ENCODE data around the gene CFAP97.
"Not testable (repeated sequence)": the region's sequence is repeated elsewhere in the genome, so short reads cannot be mapped to it uniquely, and the experiment has no call there.

CFAP97 gene

DNA sequence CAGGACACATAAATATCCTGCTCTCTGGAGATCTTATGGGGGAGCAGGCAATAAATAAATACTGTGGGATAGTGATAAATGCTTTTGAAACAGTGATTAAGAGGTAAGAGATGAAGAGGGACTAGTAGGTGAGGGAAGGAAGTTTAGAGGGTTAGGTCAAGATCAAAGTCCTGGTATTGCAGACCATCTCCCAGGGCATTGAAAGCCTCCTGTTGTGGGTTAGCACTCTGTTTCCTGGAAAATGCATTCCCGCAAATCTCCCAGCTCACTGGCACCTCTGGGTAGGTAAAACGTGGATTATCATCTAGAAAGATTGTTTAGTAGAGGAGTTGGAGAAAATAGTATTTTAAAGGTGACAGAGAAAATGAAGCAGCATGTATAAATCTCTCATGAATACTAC, 7.8 kb upstream of the CFAP97 start:
- no peak overlapping the region for H3K27ac ChIP-seq (ENCODE audit: low read depth, low read length)
- H3K4me3 ChIP-seq (ENCODE audit: low read depth in 1 of 2, low read length in 2 of 2) = peak overlapping the region; percentile 77 to 79

DNA sequence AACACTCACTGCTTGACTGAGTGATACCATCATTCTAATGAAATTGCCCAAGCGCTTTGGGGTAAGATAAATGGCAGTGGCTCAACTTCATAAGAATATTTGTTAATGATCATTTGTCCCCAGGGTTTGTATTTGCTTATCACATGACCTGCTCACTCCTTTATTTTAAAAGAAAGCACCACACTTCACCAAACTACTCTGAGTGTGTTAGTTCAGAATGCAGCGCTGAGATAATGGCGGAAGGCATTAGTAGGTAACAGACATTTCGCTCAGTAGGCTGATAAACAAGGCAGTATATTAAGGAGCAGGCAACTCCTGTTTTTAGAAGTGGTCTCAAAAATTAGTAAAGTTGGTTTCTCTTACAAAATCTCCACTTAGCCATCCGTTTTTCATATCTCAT, 7.2 kb upstream of the CFAP97 start:
- Histone ChIP-seq H3K27me3 (ENCODE audit: control insufficient read depth in 1 of 2, insufficient read depth in 2 of 2, low read length in 2 of 2) (peaks cover 0 to 14% of the 10 kb centered on the region in 2 donors), H3K9me3 (ENCODE audit: control insufficient read depth in 1 of 2, low read length in 2 of 2) (no peaks in the 10 kb centered on the region), H3K4me1 (ENCODE audit: control insufficient read depth in 1 of 2, insufficient read depth in 2 of 2, low read length in 2 of 2) (peaks cover 12 to 20% of the 10 kb centered on the region in 2 donors), H3K27ac (ENCODE audit: low read depth, low read length) (no peak overlapping the region), H3K4me3 (ENCODE audit: low read depth in 1 of 2, low read length in 2 of 2) (peak overlapping the region; percentile 77 to 79), H3K9ac (ENCODE audit: low read depth in 1 of 2, low read length in 2 of 2) (peak overlapping the region; percentile 57 to 77), H3K36me3 (ENCODE audit: control insufficient read depth in 1 of 2, insufficient read depth in 2 of 2, low read length in 2 of 2) (no peaks in the 10 kb centered on the region)

More for the DNA sequence above, 7.8 kb upstream of the CFAP97 start:
- Histone ChIP-seq H3K9me3 (ENCODE audit: control insufficient read depth in 1 of 2, low read length in 2 of 2) (no peaks in the 10 kb centered on the region), H3K27me3 (ENCODE audit: control insufficient read depth in 1 of 2, insufficient read depth in 2 of 2, low read length in 2 of 2) (peaks cover 0 to 14% of the 10 kb centered on the region in 2 donors), H3K4me1 (ENCODE audit: control insufficient read depth in 1 of 2, insufficient read depth in 2 of 2, low read length in 2 of 2) (peaks cover 12 to 20% of the 10 kb centered on the region in 2 donors), H3K9ac (ENCODE audit: low read depth in 1 of 2, low read length in 2 of 2) (no peak overlapping the region), H3K36me3 (ENCODE audit: control insufficient read depth in 1 of 2, insufficient read depth in 2 of 2, low read length in 2 of 2) (no peaks in the 10 kb centered on the region)

DNA sequence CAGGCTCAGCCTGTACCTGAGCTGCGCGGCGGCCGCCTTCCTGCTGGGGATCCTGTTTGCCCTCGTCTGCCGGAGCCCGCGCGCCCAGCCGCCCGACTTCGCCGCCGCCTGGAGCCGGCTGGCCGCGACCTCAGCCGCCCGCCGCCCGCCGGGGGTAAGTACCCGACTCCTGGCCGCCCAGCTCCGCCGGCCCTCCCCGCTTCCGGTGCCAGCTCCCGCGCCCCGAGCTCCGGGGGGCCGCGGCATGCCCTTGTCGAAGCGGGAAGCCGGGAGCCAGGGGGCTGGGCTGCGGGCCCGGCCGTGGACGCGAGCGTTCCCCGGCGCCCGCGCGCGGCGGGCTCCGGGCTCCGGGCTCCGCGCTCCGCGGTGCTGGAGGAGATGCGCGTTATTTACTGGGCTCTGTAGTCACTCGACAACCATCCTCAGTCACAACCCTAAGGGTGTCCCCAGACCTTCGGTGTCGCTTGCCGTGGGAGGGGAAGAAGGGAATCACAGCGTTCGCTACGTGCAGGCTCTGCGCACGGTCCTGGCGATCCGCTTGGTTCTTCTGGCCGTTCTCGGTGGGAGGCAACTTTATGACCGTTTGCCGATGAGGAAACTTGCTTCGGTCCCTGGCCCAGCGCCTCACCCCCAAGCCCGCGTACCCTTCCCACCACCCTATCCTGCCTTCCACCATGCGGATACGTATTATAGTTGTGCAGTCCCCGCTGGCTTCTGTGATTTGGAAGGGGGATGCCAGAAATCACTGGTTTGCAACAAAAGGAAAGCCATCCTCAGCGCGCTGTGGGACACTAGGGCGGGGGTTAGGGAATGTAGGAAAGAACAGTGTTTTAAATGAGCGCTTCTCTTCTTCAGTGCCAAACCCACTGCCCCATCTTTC, 6.5 kb upstream of the CFAP97 start:
- Histone ChIP-seq H3K9me3 (ENCODE audit: control insufficient read depth in 1 of 2, low read length in 2 of 2) (no peaks in the 10 kb centered on the region), H3K27me3 (ENCODE audit: control insufficient read depth in 1 of 2, insufficient read depth in 2 of 2, low read length in 2 of 2) (peaks cover 0 to 14% of the 10 kb centered on the region in 2 donors), H3K4me1 (ENCODE audit: control insufficient read depth in 1 of 2, insufficient read depth in 2 of 2, low read length in 2 of 2) (peaks cover 12 to 20% of the 10 kb centered on the region in 2 donors), H3K9ac (ENCODE audit: low read depth in 1 of 2, low read length in 2 of 2) (peak overlapping the region; percentile 57 to 77), H3K4me3 (ENCODE audit: low read depth in 1 of 2, low read length in 2 of 2) (peak overlapping the region; percentile 77 to 79), H3K36me3 (ENCODE audit: control insufficient read depth in 1 of 2, insufficient read depth in 2 of 2, low read length in 2 of 2) (no peaks in the 10 kb centered on the region), H3K27ac (ENCODE audit: low read depth, low read length) (peak overlapping the region; percentile 72)

DNA sequence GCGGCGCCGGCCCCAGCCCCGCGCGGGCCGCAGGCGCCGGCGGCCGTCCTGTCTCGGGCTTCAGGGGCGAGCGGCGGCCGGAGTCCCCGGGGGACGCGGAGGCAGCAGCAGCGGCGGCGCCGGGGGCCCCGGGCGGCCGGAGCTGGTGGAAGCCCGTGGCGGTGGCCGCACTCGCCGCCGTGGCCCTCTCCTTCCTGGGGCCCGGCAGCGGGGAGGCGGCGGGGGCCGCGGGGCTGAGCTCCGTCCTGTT, 6.0 kb upstream of the CFAP97 start:
- Histone ChIP-seq H3K27me3 (ENCODE audit: control insufficient read depth in 1 of 2, insufficient read depth in 2 of 2, low read length in 2 of 2) (peaks cover 0 to 14% of the 10 kb centered on the region in 2 donors), H3K27ac (ENCODE audit: low read depth, low read length) (peak overlapping the region; percentile 72), H3K4me1 (ENCODE audit: control insufficient read depth in 1 of 2, insufficient read depth in 2 of 2, low read length in 2 of 2) (peaks cover 16 to 23% of the 10 kb centered on the region in 2 donors), H3K4me3 (ENCODE audit: low read depth in 1 of 2, low read length in 2 of 2) (peak overlapping the region in 1 of 2 donors; percentile 77), H3K9ac (ENCODE audit: low read depth in 1 of 2, low read length in 2 of 2) (peak overlapping the region in 1 of 2 donors; percentile 57)
- H3K9me3 ChIP-seq (ENCODE audit: control insufficient read depth in 1 of 2, low read length in 2 of 2); H3K36me3 ChIP-seq (ENCODE audit: control insufficient read depth in 1 of 2, insufficient read depth in 2 of 2, low read length in 2 of 2): not testable (repeated sequence)

DNA sequence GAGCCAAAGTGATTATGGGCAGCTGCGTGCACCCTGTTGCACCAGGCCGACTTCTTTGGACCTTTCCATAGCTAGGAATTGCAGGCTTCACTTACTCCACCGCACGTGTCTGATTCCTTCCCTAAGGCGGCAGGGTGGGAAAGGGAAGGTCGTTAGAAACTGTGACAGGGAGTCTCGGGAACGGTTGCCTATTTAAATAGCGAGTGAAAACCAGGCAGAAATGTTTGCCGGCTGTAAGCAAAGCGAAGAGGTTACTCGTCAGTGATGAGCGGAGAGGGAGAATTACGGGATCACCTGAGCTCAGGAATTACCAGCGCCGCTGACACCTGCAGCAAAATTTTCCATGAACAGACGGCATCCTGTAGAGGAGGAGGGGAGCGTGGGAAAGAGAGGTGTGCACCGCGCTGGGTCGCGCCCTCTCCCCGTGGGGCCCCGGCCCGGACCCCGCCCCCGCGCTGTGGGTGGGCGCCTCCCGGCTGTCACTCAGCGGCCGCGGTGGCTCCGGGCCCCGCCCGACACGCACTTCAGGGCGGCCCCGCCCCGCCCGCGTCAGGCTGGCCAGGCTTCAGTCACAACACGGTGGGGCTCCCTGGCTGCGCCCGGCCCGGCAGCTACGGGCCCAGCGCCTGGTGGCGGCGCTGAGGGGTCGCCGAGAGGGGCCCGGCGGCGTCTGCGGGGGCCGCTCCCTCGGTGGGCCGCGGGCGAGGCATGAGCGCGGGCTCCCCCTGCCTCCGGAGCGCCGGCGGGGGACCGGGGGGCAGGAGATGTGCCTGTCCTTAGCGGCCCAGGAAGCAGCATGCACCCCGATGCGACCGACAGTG, 5.4 kb upstream of the CFAP97 start, which contains the start of gene SNX25:
Gene SNX25, plus strand, starts transcription at position 568 of the 821 bp plus-strand sequence. Its CDS starts 229 bp downstream, at position 797.
- Histone ChIP-seq H3K9ac (ENCODE audit: low read depth in 1 of 2, low read length in 2 of 2) (peak within 1 kb of the TSS; percentile 57 to 77), H3K9me3 (ENCODE audit: control insufficient read depth in 1 of 2, low read length in 2 of 2) (no peaks in the 10 kb centered on the region), H3K27me3 (ENCODE audit: control insufficient read depth in 1 of 2, insufficient read depth in 2 of 2, low read length in 2 of 2) (peaks cover 0 to 14% of the 10 kb centered on the region in 2 donors), H3K4me3 (ENCODE audit: low read depth in 1 of 2, low read length in 2 of 2) (peak within 1 kb of the TSS; percentile 84 to 86), H3K4me1 (ENCODE audit: control insufficient read depth in 1 of 2, insufficient read depth in 2 of 2, low read length in 2 of 2) (peaks cover 21 to 29% of the 10 kb centered on the region in 2 donors), H3K36me3 (ENCODE audit: control insufficient read depth in 1 of 2, insufficient read depth in 2 of 2, low read length in 2 of 2) (no peaks in the 10 kb centered on the region), H3K27ac (ENCODE audit: low read depth, low read length) (peak within 1 kb of the TSS; percentile 72)

DNA sequence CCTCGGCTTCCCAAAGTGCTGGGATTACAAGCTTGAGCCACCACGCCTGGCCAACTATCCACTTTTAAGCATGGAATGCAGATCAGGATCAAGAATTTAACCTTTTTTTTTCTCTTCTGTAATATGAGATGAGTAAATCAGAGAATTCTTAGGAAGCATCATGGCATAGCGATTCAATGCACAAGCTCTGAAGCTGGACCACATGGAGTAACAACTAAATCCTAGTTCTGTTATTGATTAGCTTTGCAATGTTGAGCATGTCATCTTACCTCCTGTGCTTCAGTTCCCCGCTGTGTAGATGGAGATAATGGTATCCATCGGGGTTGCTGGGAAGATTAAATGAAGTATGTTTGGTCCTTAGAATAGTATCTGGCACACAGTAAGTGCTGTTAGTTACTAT, 3.7 kb upstream of the CFAP97 start:
- peaks cover 28 to 29% of the 10 kb centered on the region in 2 donors for H3K4me1 ChIP-seq (ENCODE audit: control insufficient read depth in 1 of 2, insufficient read depth in 2 of 2, low read length in 2 of 2)
- H3K27ac ChIP-seq (ENCODE audit: low read depth, low read length) = no peak overlapping the region
- H3K36me3 ChIP-seq (ENCODE audit: control insufficient read depth in 1 of 2, insufficient read depth in 2 of 2, low read length in 2 of 2) = no peaks in the 10 kb centered on the region
- no peak overlapping the region for H3K4me3 ChIP-seq (ENCODE audit: low read depth in 1 of 2, low read length in 2 of 2)
- no peak overlapping the region for H3K9ac ChIP-seq (ENCODE audit: low read depth in 1 of 2, low read length in 2 of 2)
- H3K27me3 ChIP-seq (ENCODE audit: control insufficient read depth in 1 of 2, insufficient read depth in 2 of 2, low read length in 2 of 2) = peaks cover 0 to 14% of the 10 kb centered on the region in 2 donors
- H3K9me3 ChIP-seq (ENCODE audit: control insufficient read depth in 1 of 2, low read length in 2 of 2) = no peaks in the 10 kb centered on the region

DNA sequence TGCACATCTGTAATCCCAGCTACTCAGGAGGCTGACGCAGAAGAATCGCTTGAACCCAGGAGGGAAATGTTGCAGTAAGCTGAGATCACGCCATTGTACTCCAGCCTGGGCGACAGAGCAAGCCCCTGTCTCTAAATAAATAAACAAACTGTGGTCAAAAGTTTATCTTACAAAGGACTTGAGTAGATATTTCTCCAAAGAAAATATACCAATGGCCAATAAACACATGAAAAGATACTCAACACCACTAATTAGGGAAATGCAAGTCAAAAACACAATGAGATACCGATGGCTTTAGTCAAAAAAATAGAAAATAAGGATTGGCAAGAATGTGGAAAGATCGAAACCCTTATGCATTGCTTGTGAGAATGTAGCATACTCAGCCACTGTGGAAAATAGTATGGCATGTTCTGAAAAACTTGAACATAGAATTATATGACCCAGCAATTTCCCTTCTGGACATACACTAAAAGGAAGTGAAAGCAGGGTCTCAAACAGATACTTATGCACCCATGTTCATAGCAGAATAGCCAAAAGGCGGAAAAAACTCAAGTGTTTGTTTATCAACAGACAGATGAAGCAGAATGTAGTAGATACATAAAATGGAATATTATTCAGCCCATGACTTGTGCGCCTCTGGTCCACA, 2.0 kb upstream of the CFAP97 start:
- no peak overlapping the region for H3K9ac ChIP-seq (ENCODE audit: low read depth in 1 of 2, low read length in 2 of 2)
- H3K4me3 ChIP-seq (ENCODE audit: low read depth in 1 of 2, low read length in 2 of 2) = no peak overlapping the region
- no peaks in the 10 kb centered on the region for H3K36me3 ChIP-seq (ENCODE audit: control insufficient read depth in 1 of 2, insufficient read depth in 2 of 2, low read length in 2 of 2)
- no peaks in the 10 kb centered on the region for H3K9me3 ChIP-seq (ENCODE audit: control insufficient read depth in 1 of 2, low read length in 2 of 2)
- peaks cover 0 to 4% of the 10 kb centered on the region in 2 donors for H3K27me3 ChIP-seq (ENCODE audit: control insufficient read depth in 1 of 2, insufficient read depth in 2 of 2, low read length in 2 of 2)
- no peak overlapping the region for H3K27ac ChIP-seq (ENCODE audit: low read depth, low read length)
- peaks cover 19 to 26% of the 10 kb centered on the region in 2 donors for H3K4me1 ChIP-seq (ENCODE audit: control insufficient read depth in 1 of 2, insufficient read depth in 2 of 2, low read length in 2 of 2)

DNA sequence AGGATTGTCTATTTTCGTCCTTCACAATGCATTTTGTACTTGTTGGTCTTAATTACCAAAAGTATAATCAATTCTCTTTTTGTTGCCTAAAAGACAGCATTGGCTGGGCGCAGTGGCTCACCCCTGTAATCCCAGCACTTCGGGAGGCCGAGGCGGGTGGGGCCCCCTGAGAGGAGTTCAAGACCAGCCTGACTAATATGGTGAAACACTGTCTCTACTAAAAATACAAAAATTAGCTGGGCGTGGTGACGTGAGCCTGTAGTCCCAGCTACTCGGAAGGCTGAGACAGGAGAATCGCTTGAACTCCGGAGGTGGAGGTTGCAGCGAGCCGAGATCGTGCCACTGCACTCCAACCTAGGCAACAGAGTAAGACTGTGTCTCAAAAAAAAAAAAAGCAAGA, 1.3 kb upstream of the CFAP97 start:
- H3K27ac ChIP-seq (ENCODE audit: low read depth, low read length); H3K4me3 ChIP-seq (ENCODE audit: low read depth in 1 of 2, low read length in 2 of 2); H3K36me3 ChIP-seq (ENCODE audit: control insufficient read depth in 1 of 2, insufficient read depth in 2 of 2, low read length in 2 of 2); H3K9me3 ChIP-seq (ENCODE audit: control insufficient read depth in 1 of 2, low read length in 2 of 2); H3K27me3 ChIP-seq (ENCODE audit: control insufficient read depth in 1 of 2, insufficient read depth in 2 of 2, low read length in 2 of 2): not testable (repeated sequence)
- Histone ChIP-seq H3K9ac (ENCODE audit: low read depth in 1 of 2, low read length in 2 of 2) (peak overlapping the region in 1 of 2 donors; percentile 74), H3K4me1 (ENCODE audit: control insufficient read depth in 1 of 2, insufficient read depth in 2 of 2, low read length in 2 of 2) (peaks cover 16 to 22% of the 10 kb centered on the region in 2 donors)

DNA sequence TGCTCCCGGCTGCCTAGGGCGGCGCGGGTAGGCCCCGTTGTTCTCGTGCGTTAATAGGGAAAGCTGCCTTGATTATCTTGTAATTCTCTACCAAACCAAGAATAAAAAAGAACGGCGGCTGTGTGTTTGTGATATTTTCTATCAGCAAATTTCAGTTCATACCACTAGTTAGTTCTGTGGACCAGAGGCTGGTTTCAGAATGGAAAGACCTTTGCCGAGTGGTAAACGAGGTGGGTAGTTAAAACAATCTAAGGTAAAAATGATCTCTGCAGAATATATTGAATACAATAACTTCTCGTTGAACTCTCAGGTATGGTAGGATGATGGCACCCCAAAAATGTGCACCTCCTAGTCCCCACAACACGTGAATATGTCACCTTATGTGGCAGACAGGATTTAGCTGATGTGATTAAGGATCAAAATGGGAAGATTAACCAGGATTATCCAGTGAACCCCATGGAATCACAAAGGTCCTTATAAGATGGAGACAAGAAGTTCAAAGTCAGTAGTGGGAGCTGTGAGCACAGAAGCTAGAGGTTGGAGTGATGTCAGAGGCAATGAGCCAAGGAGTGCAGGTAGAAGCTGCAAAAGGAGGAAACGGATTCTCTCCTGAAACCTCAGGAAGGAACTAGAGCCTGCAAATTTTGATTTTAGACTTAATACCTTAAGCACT, 574 bp upstream of the CFAP97 start:
- Histone ChIP-seq H3K27me3 (ENCODE audit: control insufficient read depth in 1 of 2, insufficient read depth in 2 of 2, low read length in 2 of 2) (no peaks in the 10 kb centered on the region), H3K9ac (ENCODE audit: low read depth in 1 of 2, low read length in 2 of 2) (peak overlapping the region; percentile 55 to 74), H3K4me1 (ENCODE audit: control insufficient read depth in 1 of 2, insufficient read depth in 2 of 2, low read length in 2 of 2) (peaks cover 16 to 22% of the 10 kb centered on the region in 2 donors), H3K36me3 (ENCODE audit: control insufficient read depth in 1 of 2, insufficient read depth in 2 of 2, low read length in 2 of 2) (no peaks in the 10 kb centered on the region), H3K4me3 (ENCODE audit: low read depth in 1 of 2, low read length in 2 of 2) (peak overlapping the region; percentile 63 to 73), H3K9me3 (ENCODE audit: control insufficient read depth in 1 of 2, low read length in 2 of 2) (no peaks in the 10 kb centered on the region), H3K27ac (ENCODE audit: low read depth, low read length) (no peak overlapping the region)
